ENCODE measurements around the gene ESRRB.

GRCh38 chr14:76334316-76334715, 41.6 kb upstream of the ESRRB start:
- no peak for TF ChIP-seq CTCF (conservative IDR thresholded peaks at IDR 0.05; ENCODE audit: low read length)
- TF ChIP-seq EZH2phosphoT487 (IDR thresholded peaks at IDR 0.05; ENCODE audit: borderline replicate concordance) = no peak
